PFSK-1 (cell line): Measurements from ENCODE around the gene ALDH8A1.

Experiments used
- FOXP2 ChIP-seq: optimal IDR thresholded peaks from 2 replicates; pipeline ENCODE3; 2011; ENCODE audit warnings: borderline replicate concordance, control low read depth, inconsistent platforms; ENCODE audit not compliant: insufficient read depth; ENCODE audit errors: extremely low read length, extremely low read depth
- POLR2AphosphoS5 ChIP-seq: IDR thresholded peaks from 2 replicates; pipeline ENCODE4 v1.6.1; 2012; ENCODE audit warnings: low read depth, mild to moderate bottlenecking, control low read depth, low read length, moderate library complexity
- REST ChIP-seq, 2 experiments: IDR thresholded peaks; 2 replicates each; pipeline versions ENCODE4 v1.6.1 to v1.8.0; 2011 to 2012; ENCODE audit warnings: low read depth in 2 of 2, low read length in 2 of 2, control low read depth in 1 of 2, inconsistent platforms in 1 of 2, mild to moderate bottlenecking in 1 of 2, moderate library complexity in 1 of 2; ENCODE audit not compliant: insufficient read depth in 1 of 2
- SIN3A ChIP-seq: IDR thresholded peaks from 2 replicates; pipeline ENCODE4 v1.6.1; 2012; ENCODE audit warnings: mild to moderate bottlenecking, low read length, moderate library complexity, borderline replicate concordance; ENCODE audit not compliant: insufficient read depth
- TAF1 ChIP-seq: IDR thresholded peaks from 2 replicates; pipeline ENCODE4 v1.6.1; 2012; ENCODE audit warnings: low read length, control low read depth, borderline replicate concordance; ENCODE audit not compliant: insufficient read depth

ALDH8A1 gene

GRCh38 chr6:134932098-134932497 lies 17.8 kb downstream of the ALDH8A1 start:
- TF ChIP-seq TAF1 (no peak), SIN3A (no peak), FOXP2 (no peak), REST (IDR thresholded peaks at IDR 0.05; ENCODE audit: insufficient read depth in 1 of 2, low read depth in 2 of 2, low read length in 2 of 2) (no peak), POLR2AphosphoS5 (no peak)

- TF ChIP-seq FOXP2 (no peak), TAF1 (no peak), REST (IDR thresholded peaks at IDR 0.05; ENCODE audit: insufficient read depth in 1 of 2, low read depth in 2 of 2, low read length in 2 of 2) (no peak), SIN3A (no peak), POLR2AphosphoS5 (no peak)
These were observed 19.4 kb downstream of the ALDH8A1 start for GRCh38 chr6:134930463-134930862.

- no peak for TF ChIP-seq FOXP2
- no peak for TF ChIP-seq POLR2AphosphoS5
- TF ChIP-seq SIN3A = no peak
- TF ChIP-seq TAF1 = no peak
- no peak for TF ChIP-seq REST (IDR thresholded peaks at IDR 0.05; ENCODE audit: insufficient read depth in 1 of 2, low read depth in 2 of 2, low read length in 2 of 2)
These were observed 21.6 kb downstream of the ALDH8A1 start for GRCh38 chr6:134928151-134928900.

- no peak for TF ChIP-seq FOXP2
- TF ChIP-seq REST (IDR thresholded peaks at IDR 0.05; ENCODE audit: insufficient read depth in 1 of 2, low read depth in 2 of 2, low read length in 2 of 2) = no peak
- TF ChIP-seq SIN3A = no peak
- TF ChIP-seq TAF1 = no peak
- TF ChIP-seq POLR2AphosphoS5 = no peak
These were observed 24.1 kb downstream of the ALDH8A1 start for GRCh38 chr6:134925800-134926199.

GRCh38 chr6:134921721-134922261 lies 28.1 kb downstream of the ALDH8A1 start:
- TF ChIP-seq FOXP2 = no peak
- TF ChIP-seq REST (IDR thresholded peaks at IDR 0.05; ENCODE audit: insufficient read depth in 1 of 2, low read depth in 2 of 2, low read length in 2 of 2) = no peak
- TF ChIP-seq SIN3A = no peak
- no peak for TF ChIP-seq POLR2AphosphoS5
- TF ChIP-seq TAF1 = no peak
